GM19467 (cell line): ENCODE results near the gene OPTC.
"Not testable (repeated sequence)": the region's sequence is repeated elsewhere in the genome, so short reads cannot be mapped to it uniquely, and the experiment has no call there.

Source experiments
- ATAC-seq: cut with Tn5 transposase; IDR thresholded peaks from one replicate; pipeline ENCODE4 v1.9.1; 2021; ENCODE audit warnings: mild to moderate bottlenecking, moderate library complexity; ENCODE audit not compliant: unreplicated experiment

OPTC gene, protein sequence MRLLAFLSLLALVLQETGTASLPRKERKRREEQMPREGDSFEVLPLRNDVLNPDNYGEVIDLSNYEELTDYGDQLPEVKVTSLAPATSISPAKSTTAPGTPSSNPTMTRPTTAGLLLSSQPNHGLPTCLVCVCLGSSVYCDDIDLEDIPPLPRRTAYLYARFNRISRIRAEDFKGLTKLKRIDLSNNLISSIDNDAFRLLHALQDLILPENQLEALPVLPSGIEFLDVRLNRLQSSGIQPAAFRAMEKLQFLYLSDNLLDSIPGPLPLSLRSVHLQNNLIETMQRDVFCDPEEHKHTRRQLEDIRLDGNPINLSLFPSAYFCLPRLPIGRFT

DNA sequence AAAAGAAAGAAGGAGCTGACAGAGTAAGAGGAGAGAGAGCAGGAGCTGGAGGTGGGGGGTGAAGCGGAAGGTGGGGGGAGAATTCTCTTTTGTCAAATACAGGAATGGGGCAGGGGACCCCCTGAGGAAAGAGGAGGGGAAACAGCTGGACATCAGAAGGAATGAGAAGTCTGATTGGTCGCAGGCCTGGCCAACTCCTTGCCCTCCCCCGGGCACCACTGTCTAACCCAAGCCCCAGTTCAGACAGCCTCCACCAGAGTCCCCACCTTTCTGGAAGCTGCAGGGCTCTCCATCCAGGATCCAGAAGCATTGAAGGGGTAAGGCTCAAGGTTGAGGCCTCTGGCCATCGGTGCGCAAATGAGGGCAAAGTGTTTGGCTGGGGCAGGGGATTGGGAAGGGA is at the start of gene OPTC:
TSS of gene OPTC (plus strand) at position 253 of the 400 bp plus-strand sequence. CDS start 1,853 bp downstream, outside the sequence.
- no peak for ATAC-seq

DNA sequence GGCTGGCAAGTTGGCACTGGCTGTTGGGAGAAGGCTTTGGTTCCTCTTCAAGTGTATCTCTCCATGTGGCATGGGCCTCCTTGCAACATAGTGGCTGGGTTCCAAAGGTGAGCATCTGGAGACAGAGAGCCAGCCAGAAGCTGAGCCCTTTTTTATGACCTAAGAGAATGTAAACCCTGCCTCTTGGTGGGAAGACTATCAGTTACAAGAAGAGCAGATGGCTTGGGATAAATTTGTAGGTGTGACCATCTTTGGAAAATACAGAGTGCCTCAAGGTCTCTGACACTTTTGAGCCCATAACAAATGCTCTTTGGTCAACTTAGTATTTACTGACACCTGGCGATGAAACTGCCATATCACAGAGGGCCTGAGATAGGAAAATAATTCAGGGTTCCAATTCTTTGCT is 49.8 kb upstream of the OPTC start:
- no peak for ATAC-seq

DNA sequence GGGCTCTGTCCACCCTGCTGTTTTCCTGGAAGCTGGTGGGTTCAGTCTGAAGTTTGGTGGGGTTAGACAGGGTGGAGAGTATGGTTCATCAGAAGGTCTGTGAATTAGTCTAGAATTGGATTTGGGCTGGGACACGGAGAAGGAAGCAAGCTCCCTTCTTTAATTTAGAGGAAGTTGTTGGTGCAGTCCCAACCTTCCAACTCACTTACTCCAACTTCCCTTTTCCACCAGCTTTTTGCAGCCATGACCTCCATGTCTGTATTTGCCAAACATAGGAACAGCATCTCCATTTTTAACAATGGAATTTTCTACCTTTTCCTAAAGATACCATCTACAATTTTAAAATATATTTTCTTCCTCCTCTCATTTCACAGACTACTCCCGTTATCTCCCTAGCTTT is 46.8 kb upstream of the OPTC start:
- no peak for ATAC-seq

GRCh38 chr1:203447598-203447997 is 46.4 kb upstream of the OPTC start:
- not testable (repeated sequence) for ATAC-seq

GRCh38 chr1:203448521-203449061 is 45.4 kb upstream of the OPTC start:
- no peak for ATAC-seq

- no peak for ATAC-seq
Measured at GRCh38 chr1:203450001-203450400, 44.0 kb upstream of the OPTC start.

DNA sequence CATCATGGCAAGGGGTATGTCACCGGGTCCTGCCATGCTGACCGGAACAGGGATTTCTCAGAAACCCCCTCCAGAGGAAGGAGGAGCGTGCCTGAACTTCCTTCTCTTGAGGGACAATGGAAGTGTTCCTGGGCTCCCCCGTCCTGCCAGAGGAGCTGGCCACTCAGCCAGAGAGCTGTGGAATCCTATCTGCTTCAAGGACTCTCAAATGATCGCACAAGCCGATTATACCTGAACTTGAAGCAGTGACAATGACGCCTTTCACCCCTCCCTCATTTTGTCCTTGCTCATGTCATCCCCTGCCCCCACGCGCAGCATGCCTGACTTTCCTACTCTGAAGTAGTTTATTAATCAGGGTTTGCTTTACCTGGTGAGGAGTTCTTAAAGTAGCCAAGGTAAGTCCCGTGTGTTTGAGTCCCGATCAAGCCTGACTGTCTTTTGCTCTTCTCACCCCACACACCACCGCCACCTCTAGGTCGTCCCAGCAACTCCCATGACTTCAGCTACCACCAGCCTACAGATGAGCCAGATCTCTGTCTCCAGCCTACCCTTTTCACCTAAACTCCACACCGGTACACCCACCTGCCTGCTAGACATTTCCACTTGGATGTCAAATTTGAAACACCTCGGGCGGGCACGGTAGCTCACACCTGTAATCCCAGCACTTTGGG is 43.3 kb upstream of the OPTC start:
- ATAC-seq = no peak

DNA sequence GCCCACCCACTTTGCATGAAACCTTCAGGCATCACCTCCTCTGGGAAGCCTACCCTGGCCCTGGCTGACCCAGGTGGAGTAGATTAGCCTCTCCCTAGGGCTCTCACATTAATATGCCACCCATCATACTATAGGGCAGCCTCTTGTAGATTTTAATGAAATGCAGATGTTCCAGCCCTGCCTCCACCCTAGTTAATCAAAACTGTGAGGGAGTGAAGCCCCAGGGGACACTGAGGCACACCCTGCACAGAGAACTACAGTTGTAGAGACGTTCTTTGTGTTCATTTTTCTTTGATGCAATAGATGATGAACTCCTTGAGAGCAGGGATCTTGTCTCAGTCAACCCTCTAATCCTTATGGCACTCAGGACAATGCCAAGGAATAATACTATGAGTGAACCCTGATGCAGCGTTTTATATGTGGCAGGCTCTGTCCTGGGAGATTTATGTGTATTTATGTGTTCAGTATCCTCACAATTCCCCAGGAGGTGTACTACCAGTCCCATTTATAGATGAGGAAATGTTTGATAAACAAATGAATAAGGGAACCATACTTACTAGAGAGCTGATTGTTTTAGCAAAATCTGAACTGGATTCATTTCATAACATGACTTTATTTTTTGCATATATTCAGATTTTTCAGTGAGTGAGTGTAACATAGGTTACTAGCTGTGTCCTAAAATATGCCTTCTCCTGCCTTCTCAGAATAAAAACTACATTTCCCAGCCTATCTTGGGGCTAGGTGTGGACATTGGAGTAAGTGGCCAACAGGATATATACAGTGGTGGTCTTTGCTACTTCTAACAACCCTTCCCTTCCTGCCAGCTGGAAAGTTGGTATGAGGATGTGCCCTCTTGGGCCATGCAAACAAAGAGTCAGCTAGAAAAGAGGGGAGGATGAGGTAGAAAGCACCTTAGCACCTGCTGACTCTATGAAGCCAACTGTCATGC is 41.8 kb upstream of the OPTC start:
- ATAC-seq = no peak

GRCh38 chr1:203453016-203453415 is 40.9 kb upstream of the OPTC start:
- no peak for ATAC-seq

DNA sequence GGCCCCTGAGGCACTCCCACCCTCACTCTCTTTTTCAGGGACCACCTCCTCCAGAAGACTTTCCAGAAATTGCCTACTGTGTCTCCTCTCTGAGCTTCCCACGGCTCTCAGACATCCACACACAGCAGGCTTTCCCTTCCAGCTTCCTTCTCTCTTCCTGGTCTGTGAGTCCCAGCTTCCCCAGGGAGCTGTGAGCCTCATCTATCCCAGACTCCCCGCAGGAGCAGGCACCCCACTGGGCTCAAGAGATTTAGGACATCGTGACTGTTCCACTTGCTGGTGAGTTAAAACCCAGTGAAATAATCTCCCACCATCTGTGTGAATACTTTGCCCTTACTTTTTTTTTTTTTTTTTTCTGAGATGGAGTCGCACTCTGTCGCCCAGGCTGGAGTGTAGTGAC is 40.3 kb upstream of the OPTC start:
- no peak for ATAC-seq

GRCh38 chr1:203454986-203455471 is 38.9 kb upstream of the OPTC start:
- no peak for ATAC-seq

DNA sequence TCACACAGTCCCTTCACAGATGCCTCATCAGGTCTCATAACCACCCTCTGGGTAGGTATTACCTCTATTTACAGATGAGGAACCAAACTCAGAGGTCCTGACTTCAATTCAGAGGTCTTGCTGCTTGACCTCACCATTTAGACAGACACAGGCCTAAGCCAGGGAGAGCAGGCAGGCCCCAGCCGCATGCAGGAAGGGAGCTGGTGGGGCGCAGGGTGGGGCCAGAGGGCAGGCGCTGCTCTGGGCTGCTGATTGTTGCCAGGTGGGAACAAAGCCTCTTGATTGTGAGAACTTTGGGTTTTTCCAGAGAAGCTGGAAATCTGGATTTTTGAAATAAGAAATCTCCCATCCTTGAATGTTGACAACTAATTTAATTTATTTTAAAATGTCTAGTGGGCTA is 38.2 kb upstream of the OPTC start:
- ATAC-seq = no peak

GRCh38 chr1:203456577-203456976 is 37.4 kb upstream of the OPTC start:
- ATAC-seq = no peak

DNA sequence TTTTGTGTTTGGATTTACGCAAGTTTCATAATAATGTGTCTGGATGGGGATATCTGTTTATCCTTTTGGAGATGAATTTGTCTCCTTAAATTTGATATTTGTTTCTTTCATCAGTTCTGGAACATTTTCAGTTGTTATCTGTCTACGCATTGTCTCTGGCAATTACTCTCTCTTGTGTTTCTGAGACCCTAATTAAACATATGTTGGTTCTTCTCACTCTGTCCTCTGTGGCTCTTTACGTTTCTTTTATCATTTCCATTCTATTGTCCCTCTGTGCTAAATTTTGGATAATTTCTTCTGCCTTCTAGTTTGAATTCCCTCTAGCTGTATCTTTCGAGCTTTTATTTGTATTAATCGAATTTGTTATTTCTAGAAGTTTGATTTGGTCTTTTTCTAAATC is 35.9 kb upstream of the OPTC start:
- no peak for ATAC-seq

DNA sequence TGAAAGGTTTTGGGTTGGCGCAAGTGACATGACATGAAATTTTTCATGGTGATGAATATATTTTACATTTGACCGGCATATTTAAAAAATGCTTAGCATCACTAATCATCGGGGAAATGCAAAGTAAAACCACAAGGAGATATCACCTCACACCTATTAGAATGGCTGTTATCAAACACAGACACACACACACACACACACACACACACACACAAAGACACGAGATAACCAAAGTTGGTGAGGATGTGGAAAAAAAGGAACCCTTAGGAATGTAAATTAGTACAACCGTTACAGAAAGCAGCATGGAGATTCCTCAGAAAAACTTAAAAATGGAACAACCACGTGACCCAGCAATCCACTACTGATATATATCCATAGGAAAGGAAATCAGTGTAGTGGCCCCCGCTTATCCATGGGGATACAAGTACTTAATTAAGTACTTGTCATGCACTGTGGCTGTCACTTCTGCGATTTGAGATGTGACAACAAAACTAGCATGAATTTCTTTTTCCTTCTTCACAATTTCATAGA is 34.2 kb upstream of the OPTC start:
- no peak for ATAC-seq

GRCh38 chr1:203461717-203462116 is 32.2 kb upstream of the OPTC start:
- no peak for ATAC-seq

DNA sequence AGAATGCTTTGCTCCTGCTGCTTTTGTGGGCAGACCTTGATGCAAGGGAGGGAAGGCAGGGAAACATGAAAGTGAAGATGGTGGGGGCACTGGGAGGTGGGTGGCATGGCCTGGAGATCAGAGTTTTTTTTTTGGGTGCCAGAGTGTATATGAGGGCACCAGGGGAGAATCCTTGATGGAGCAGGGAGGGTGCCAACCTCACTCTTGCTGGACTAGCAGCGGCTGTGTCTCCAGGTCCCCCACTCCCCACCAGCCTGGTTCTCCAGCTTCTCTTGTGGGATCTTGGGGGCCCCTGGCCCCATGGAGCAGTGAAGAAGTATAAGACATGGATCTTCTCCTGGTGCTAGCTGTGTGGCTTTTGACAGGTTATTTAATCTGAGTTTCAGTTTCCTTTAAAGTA is 31.8 kb upstream of the OPTC start:
- no peak for ATAC-seq

- ATAC-seq = no peak
Measured at GRCh38 chr1:203462878-203463277, 31.1 kb upstream of the OPTC start.

DNA sequence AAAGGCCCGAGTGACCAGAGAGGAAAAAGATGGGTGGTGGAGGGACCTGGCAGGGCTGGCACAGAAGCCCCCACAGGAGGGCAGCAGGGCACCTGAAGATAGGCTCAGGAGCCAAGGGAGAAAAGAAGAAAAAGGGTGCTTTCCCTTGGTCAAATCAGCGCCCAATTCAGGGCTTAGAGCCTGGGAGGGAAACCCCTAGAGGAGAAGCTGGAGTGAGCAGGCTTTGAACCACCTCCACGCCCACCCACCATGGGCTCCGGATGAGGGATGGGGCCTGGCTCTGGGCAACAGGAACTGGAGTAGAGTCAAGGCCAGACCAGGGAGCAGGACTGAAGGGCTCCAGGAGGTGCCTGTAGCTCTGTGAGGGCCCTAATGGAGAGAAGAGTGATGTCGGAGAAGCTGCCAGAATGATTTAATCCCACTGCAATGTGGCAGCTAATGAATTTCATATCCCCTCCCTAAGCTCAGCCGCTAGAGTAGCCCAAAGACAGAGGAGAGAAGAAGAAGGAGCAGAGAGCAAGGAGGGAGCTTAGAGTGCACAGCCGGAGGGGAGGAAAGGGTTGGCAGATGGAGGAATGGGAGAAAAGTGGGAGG is 30.4 kb upstream of the OPTC start:
- no peak for ATAC-seq

- ATAC-seq = no peak
Measured at GRCh38 chr1:203464226-203464625, 29.7 kb upstream of the OPTC start.
